Measurements from ENCODE around the gene FHOD1. TPM values are rescaled to one million over a fixed set of nuclear protein-coding genes. Genes with fewer than 3 reads are reported as not detected.

Gene FHOD1
- total and polyA plus RNA-seq, 7 donors, result 4.8 to 25.2 (median 9.2) TPM

DNA sequence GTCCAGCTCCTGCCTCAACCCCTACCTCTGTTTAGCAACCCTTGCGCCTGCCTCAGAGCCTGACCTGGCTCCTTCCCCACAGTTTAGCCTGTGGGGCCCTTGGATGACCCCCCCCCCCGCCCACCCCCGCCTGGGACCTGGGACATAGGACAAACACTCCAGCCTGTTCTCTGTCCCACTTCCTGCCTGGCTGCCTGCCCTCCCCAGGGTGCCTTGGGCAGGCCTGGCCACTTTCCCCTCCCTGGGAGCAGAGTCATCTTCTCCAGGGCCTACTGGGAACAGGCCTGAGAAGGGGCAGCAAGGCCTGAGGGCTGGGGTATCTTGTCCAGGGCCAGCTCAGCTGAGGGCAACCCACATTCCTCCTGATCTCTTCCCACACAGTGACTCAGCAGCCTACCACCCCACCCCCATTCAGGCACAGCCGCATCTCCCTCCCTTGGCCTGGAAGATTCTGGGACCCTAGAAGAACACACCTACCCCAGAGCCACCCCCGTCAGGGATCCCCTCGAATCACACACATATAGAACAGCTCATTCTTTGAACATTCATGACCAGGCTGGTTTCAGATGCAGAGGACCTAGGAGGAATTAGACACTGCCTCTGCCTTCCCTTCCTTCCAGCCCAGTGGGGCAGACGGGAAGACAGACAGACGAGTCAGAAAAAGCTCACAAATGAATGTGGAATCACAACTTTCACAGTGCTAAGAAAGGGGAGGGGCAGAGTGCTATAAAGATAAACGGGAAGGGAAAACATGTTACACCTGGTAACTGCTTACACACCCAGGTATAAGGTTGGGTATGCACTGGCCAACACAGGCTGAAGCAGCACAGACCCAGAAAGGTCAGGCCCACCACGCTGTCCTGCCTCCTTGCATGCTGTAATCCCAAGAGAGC, 6.0 kb downstream of the FHOD1 start:
- DNase-seq, result no peak
- intact Hi-C loops (cut with DNase I), result no loop called here
- no peak overlapping the region for H3K4me3 ChIP-seq
- H3K36me3 ChIP-seq, result peaks cover 3 to 33% (median 15%) of the 10 kb centered on the region in 4 donors
- TF ChIP-seq POLR2A (IDR thresholded peaks at IDR 0.05), result peak in 1 of 2 donors; percentile 25
- TF ChIP-seq, protein P1, sequence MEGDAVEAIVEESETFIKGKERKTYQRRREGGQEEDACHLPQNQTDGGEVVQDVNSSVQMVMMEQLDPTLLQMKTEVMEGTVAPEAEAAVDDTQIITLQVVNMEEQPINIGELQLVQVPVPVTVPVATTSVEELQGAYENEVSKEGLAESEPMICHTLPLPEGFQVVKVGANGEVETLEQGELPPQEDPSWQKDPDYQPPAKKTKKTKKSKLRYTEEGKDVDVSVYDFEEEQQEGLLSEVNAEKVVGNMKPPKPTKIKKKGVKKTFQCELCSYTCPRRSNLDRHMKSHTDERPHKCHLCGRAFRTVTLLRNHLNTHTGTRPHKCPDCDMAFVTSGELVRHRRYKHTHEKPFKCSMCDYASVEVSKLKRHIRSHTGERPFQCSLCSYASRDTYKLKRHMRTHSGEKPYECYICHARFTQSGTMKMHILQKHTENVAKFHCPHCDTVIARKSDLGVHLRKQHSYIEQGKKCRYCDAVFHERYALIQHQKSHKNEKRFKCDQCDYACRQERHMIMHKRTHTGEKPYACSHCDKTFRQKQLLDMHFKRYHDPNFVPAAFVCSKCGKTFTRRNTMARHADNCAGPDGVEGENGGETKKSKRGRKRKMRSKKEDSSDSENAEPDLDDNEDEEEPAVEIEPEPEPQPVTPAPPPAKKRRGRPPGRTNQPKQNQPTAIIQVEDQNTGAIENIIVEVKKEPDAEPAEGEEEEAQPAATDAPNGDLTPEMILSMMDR (IDR thresholded peaks at IDR 0.05), result no peak
- TF ChIP-seq EP300 (IDR thresholded peaks at IDR 0.05), result no peak
- TF ChIP-seq POLR2AphosphoS5 (IDR thresholded peaks at IDR 0.05), result peak in 1 of 4 donors; percentile 10
- peaks cover 0 to 51% (median 36%) of the 10 kb centered on the region in 4 donors for H3K4me1 ChIP-seq
- peak overlapping the region; percentile 42 to 65 (median 52) for H3K27ac ChIP-seq
- no peaks in the 10 kb centered on the region for H3K9me3 ChIP-seq
- WGBS, 2 donors, result 8 to 61% methylated on average over 10 of the region's 10 CpGs
- H3K27me3 ChIP-seq, result no peaks in the 10 kb centered on the region

DNA sequence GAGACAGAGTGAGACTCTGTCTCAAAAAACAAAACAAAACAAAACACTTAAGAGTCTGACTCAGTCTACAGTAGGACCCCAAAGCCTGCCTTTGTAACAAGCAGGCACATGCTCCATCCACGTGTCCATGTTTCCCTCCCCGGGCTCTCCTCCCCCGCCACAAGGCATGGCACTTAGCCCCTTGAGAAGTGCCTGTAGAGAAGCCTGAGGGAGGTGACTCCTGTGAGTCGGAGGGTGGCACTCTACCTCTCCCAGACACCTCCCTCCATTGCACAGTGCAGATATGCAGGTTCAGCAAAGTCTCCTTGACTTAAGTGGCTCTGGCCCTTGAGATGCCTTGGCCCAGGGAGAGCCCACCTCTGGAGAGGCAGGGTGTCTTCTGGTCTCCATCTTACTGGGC, 6.8 kb downstream of the FHOD1 start:
- peaks cover 0 to 45% (median 31%) of the 10 kb centered on the region in 4 donors for H3K4me1 ChIP-seq
- H3K36me3 ChIP-seq, result peaks cover 3 to 41% (median 18%) of the 10 kb centered on the region in 4 donors
- H3K27ac ChIP-seq, result peak overlapping the region; percentile 42 to 65 (median 52)
- DNase-seq, result no peak
- intact Hi-C loops (cut with DNase I), result no loop called here
- no peak overlapping the region for H3K4me3 ChIP-seq
- no peak for TF ChIP-seq EP300 (IDR thresholded peaks at IDR 0.05)
- no peaks in the 10 kb centered on the region for H3K9me3 ChIP-seq
- 68 to 82% methylated on average over 4 of the region's 4 CpGs for WGBS, 2 donors
- H3K27me3 ChIP-seq, result no peaks in the 10 kb centered on the region

DNA sequence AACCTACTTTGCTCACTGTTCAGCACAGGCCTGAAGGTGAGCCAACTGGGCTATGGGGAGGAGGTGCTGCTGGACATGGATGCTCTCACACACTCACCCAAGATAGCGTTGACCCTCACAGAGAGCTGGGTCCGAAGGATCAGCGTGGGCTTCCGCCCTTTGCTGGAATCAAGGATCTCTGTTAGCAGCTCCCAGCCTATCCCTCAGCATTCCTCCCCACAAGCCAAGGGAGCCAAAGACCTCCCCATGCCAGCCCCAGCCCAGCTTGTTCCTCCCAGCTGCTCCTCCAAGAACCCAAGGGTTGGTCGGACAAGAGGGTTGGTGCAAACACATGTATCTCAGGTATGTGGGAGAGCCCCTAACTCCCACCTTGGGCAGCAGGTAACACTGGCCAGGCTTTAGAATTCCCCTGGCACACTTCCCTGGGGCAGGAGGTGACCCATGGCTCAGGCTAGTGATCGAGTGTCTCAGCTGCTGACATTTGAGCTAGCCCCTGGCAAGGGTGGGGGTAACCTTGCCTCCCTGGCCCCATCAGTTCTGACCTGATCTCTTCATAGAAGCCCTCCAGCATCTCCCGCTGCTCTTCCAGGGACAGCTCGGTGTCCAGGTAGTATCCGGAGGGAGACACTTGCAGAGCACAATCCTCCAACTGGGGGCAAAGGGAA, 8.3 kb downstream of the FHOD1 start:
- TF ChIP-seq POLR2AphosphoS5 (IDR thresholded peaks at IDR 0.05) (no peak), POLR2A (IDR thresholded peaks at IDR 0.05) (no peak), EP300 (IDR thresholded peaks at IDR 0.05) (no peak)
- TF ChIP-seq, protein P1 (IDR thresholded peaks at IDR 0.05), result no peak
- peaks cover 0 to 31% (median 22%) of the 10 kb centered on the region in 4 donors for H3K4me1 ChIP-seq
- H3K4me3 ChIP-seq, result no peak overlapping the region
- no peaks in the 10 kb centered on the region for H3K27me3 ChIP-seq
- H3K36me3 ChIP-seq, result peaks cover 3 to 52% (median 18%) of the 10 kb centered on the region in 4 donors
- H3K9me3 ChIP-seq, result no peaks in the 10 kb centered on the region
- 94 to 96% methylated on average over 9 of the region's 9 CpGs for WGBS, 2 donors
- no peak overlapping the region for H3K27ac ChIP-seq
- no peak for DNase-seq
- intact Hi-C loops (cut with DNase I), result no loop called here

DNA sequence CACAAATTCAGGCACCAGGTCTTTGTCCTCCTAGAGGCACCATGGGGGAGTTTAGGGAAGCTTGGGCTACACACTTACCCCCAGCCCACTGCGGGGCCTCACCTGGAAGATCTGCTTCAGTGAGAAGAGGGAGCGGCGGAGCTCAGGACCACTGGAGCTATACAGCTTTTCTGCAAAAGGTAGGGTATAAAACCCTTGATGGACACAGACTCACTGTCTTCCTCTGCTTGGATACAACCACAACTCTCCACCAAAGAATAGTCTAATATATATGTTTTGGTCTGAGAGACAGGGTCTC, 9.1 kb downstream of the FHOD1 start:
- Histone ChIP-seq H3K4me3 (no peak overlapping the region), H3K9me3 (no peaks in the 10 kb centered on the region), H3K4me1 (peaks cover 0 to 25% (median 19%) of the 10 kb centered on the region in 4 donors), H3K36me3 (peaks cover 3 to 59% (median 18%) of the 10 kb centered on the region in 4 donors), H3K27ac (no peak overlapping the region), H3K27me3 (no peaks in the 10 kb centered on the region)
- DNase-seq, result no peak
- 97% methylated on average over 3 of the region's 3 CpGs for WGBS, 2 donors
- intact Hi-C loops (cut with DNase I), result no loop called here
- TF ChIP-seq EP300 (IDR thresholded peaks at IDR 0.05) (no peak), POLR2A (IDR thresholded peaks at IDR 0.05) (no peak), POLR2AphosphoS5 (IDR thresholded peaks at IDR 0.05) (no peak)
- TF ChIP-seq, protein P1 (IDR thresholded peaks at IDR 0.05), result no peak
